Epithelial cell of proximal tubule (primary cell): ENCODE data around the gene LDAF1. TPM values are rescaled to one million over a fixed set of nuclear protein-coding genes. Genes with fewer than 3 reads are reported as not detected.

Experiments
- DNase-seq: peaks from one replicate; pipeline ENCODE4 v3.0.0-alpha.2; 2011; ENCODE audit warnings: low read depth
- H3K4me3 ChIP-seq: 2 replicates; pipeline ENCODE4 v1.5.1; 2011; ENCODE audit warnings: low read depth, mild to moderate bottlenecking, low read length
- CTCF ChIP-seq: conservative IDR thresholded peaks from 2 replicates; pipeline ENCODE4 v1.5.1; 2012; ENCODE audit warnings: low read depth, mild to moderate bottlenecking, low read length
- total RNA-seq: library from RNA; depleted of rRNA; stranded (reverse); fragments of >200 nt; gene quantifications from 2 replicates; pipeline ENCODE4 v1.2.3, GENCODE V29; 2015

Gene LDAF1
- total RNA-seq, 1 donor from 2014 or later = 55.3 TPM

DNA sequence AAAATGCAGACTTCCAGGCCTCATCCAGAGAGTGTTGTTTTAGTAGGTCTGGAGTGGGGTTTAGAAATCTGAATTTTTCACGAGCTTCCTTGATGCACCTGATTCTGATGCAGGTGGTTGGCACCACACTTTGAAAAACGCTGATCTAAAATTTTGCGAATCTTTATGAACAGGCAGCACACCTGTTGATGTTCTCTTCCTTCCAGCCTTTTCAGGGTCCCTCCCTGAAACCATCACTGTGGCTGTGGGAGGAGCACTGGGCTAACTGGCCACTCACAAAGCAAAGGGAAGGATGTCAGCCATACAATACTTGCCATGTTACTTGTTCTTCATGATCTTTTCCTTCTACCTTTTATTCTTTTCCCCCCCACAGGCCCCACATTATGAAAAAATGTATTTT lies 14.2 kb downstream of the LDAF1 start:
- no peak for DNase-seq
- no peak for TF ChIP-seq CTCF
- no peak overlapping the region for H3K4me3 ChIP-seq

- H3K4me3 ChIP-seq = no peak overlapping the region
- DNase-seq = no peak
- no peak for TF ChIP-seq CTCF
These were observed 16.9 kb downstream of the LDAF1 start for GRCh38 chr16:21175397-21175796.

GRCh38 chr16:21179126-21179982 lies 20.9 kb downstream of the LDAF1 start:
- no peak for DNase-seq
- TF ChIP-seq CTCF = no peak
- H3K4me3 ChIP-seq = no peak overlapping the region

DNA sequence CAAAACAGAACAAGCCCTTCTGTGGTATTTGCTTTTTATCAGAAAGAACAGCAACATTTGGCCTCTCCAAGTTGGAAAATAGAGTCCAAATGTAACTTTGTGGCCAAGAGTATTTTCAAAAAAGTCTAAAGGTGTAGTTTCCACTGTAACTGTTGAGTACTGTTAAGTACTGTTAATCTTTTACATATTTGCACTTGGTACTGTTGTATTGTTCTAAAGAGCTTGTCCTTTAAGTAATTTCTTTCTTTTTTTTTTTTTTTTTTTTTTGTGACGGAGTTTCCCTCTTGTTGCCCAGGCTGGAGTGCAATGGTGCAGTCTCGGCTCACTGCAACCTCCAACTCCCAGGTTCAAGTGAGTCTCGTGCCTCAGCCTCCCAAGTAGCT lies 21.5 kb downstream of the LDAF1 start:
- no peak for TF ChIP-seq CTCF
- no peak overlapping the region for H3K4me3 ChIP-seq
- DNase-seq = no peak

DNA sequence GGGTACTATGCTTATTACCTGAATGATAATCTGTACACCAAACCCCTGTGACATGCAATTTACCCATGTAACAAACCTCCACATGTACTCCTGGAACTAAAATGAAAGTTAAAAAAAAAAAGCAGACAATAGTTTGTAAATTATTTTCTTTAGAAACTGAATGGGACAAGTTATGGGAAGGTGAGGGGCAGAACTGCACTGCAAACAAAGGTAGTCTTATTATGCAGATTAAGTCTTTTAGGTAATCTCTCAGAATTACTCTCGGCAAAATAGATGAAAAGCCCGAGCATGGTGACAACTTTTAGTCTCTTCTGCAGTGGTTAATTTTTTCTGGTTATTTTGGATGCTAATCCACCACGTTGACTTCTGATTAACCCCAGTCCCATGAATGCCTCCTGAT lies 25.5 kb downstream of the LDAF1 start:
- DNase-seq = no peak
- no peak for TF ChIP-seq CTCF
- H3K4me3 ChIP-seq = no peak overlapping the region

DNA sequence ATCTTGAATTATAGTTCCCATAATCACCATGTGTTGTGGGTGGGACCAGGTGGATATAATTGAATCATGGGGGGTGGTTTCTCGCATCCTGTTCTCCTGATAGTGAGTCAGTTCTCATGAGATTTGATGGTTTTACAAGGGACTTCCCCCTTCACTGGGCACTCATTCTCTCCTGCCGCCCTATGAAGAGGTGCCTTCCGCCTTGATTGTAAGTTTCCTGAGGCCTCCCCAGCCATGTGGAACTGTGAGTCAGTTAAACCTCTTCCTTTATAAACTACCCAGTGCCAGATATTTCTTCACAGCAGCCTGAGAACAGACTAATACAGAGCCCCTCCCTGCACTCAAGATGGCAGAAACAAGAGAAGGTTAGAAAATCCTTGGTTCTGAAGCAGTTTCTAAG lies 26.4 kb downstream of the LDAF1 start:
- TF ChIP-seq CTCF = no peak
- DNase-seq = no peak
- no peak overlapping the region for H3K4me3 ChIP-seq

DNA sequence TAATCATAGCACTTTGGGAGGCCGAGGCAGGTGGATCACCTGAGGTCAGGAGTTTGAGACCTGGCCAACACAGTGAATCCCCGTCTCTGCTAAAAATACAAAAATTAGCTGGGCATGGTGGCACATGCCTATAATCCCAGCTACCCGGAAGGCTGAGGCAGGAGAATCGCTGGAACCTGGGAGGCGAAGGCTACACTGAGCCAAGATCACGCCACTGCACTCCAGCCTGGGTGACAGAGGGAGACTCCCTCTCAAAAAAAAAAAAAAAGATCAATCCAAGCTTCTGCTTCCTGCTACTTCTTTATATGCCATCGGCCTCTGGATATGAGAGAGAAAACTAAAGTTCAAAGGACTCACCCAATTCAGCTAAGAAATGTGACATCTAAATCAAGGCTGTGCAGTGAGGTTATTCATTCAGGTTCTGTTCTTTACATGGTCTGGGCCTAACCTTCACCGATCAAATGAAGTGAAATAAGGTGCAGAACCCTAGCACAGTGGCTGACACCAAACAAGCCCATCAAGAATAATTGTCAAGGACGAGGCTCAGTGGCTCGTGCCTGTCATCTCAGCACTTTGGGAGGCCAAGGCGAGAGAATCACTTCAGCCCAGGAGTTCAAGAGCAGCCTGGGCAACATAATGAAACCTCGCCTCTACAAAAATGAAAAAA lies 27.3 kb downstream of the LDAF1 start:
- no peak overlapping the region for H3K4me3 ChIP-seq
- no peak for DNase-seq
- no peak for TF ChIP-seq CTCF
